Panc1 (cell line): ENCODE data around the gene GRIN2A. TPM values are rescaled to one million over a fixed set of nuclear protein-coding genes. Genes with fewer than 3 reads are reported as not detected.
A peak's percentile ranks its signal among the peaks of the same experiment; 100 is the strongest.

ENCODE experiments used
- ATAC-seq: fragments of 200-7000 bp; cut with Tn5 transposase; 2 replicates; pipeline ENCODE4 v1.9.1; 2020; ENCODE audit warnings: mild to moderate bottlenecking, moderate library complexity
- BruUV-seq: library from RNA; stranded (reverse); fragments of 400-500 nt; replicated peaks from 2 replicates; lab custom pipeline; 2021; lab: Mats Ljungman, UMichigan
- CTCF ChIA-PET: fragments of 300-600 bp; sonication (Branson Sonifier 250); formaldehyde crosslinking; loops from one replicate; lab custom pipeline; 2022; ENCODE audit warnings: antibody characterized with exemption; lab: Charles Lee
- POLR2A ChIA-PET: fragments of 300-600 bp; sonication (Branson Sonifier 250); formaldehyde crosslinking; loops from one replicate; lab custom pipeline; 2022; ENCODE audit warnings: antibody characterized with exemption; lab: Charles Lee
- DNase-seq: peaks from one replicate; pipeline ENCODE4 v3.0.0-alpha.2; 2010; ENCODE audit warnings: low read depth, low spot score
- H3K27ac ChIP-seq: 2 replicates; pipeline ENCODE4 v1.5.1; 2011; ENCODE audit warnings: mild to moderate bottlenecking, low read length, inconsistent platforms
- H3K27me3 ChIP-seq: fragments of 200-500 bp; sonication (Bioruptor generic); 2 replicates; pipeline ENCODE4 v1.6.0; 2014; ENCODE audit warnings: low read length, inconsistent platforms; ENCODE audit not compliant: control insufficient read depth, insufficient read depth
- H3K36me3 ChIP-seq: fragments of 200-500 bp; sonication (Bioruptor generic); 2 replicates; pipeline ENCODE4 v1.5.1; 2014; ENCODE audit warnings: inconsistent platforms, mild to moderate bottlenecking, low read length, moderate library complexity; ENCODE audit not compliant: control insufficient read depth, insufficient read depth
- H3K4me1 ChIP-seq: 2 replicates; pipeline ENCODE4 v1.5.1; 2011; ENCODE audit warnings: inconsistent platforms, mild to moderate bottlenecking, low read length, moderate library complexity; ENCODE audit not compliant: control insufficient read depth, insufficient read depth
- H3K4me3 ChIP-seq, 2 experiments: 2 replicates each; pipeline ENCODE4 v1.5.1; 2011 to 2012; ENCODE audit warnings: low read depth in 2 of 2, low read length in 2 of 2, mild to moderate bottlenecking in 2 of 2, inconsistent platforms in 1 of 2, moderate library complexity in 1 of 2
- H3K9me3 ChIP-seq: fragments of 200-500 bp; sonication (Bioruptor generic); 2 replicates; pipeline ENCODE4 v1.5.1; 2014; ENCODE audit warnings: low read depth, mild to moderate bottlenecking, inconsistent platforms, low read length, moderate library complexity; ENCODE audit not compliant: control insufficient read depth, insufficient read depth
- CTCF ChIP-seq: fragments of 450-650 bp; IDR thresholded peaks from 2 replicates; pipeline ENCODE4 v1.5.1; 2017; ENCODE audit warnings: mild to moderate bottlenecking
- POLR2AphosphoS5 ChIP-seq: IDR thresholded peaks from 2 replicates; pipeline ENCODE4 v1.6.1; 2012; ENCODE audit warnings: mild to moderate bottlenecking, low read depth, low read length, moderate library complexity
- REST ChIP-seq, 2 experiments: IDR thresholded peaks; 2 replicates each; pipeline ENCODE4 v1.6.1; 2011 to 2012; ENCODE audit warnings: low read depth in 2 of 2, control low read depth in 1 of 2, low read length in 1 of 2, mild to moderate bottlenecking in 1 of 2, moderate library complexity in 1 of 2; ENCODE audit not compliant: insufficient read depth in 1 of 2
- SIN3A ChIP-seq: IDR thresholded peaks from 2 replicates; pipeline ENCODE4 v1.6.1; 2012; ENCODE audit warnings: low read depth, mild to moderate bottlenecking, low read length, moderate library complexity, borderline replicate concordance; ENCODE audit not compliant: insufficient read depth
- TCF7L2 ChIP-seq: IDR thresholded peaks from 2 replicates; pipeline ENCODE4 v1.6.1; 2011; ENCODE audit warnings: mild to moderate bottlenecking, low read depth, low read length, inconsistent platforms
- in situ Hi-C: cut with HindIII; loops from 2 replicates; pipeline ENCODE4 v1.10.0; 2016; ENCODE audit warnings: low sequenced_read_pairs, low pct_unique_long_range_greater_than_20kb
- intact Hi-C: fragments of 100-400 bp; cut with micrococcal nuclease; formaldehyde crosslinking; loops from one replicate; pipeline ENCODE4 v1.10.0; 2022; ENCODE audit not compliant: unreplicated experiment
- total RNA-seq: library from RNA; stranded (reverse); gene quantifications from one replicate; pipeline ENCODE4 v1.2.1, GENCODE V29; 2021; ENCODE audit not compliant: unreplicated experiment

GRIN2A gene
- total RNA-seq, 1 experiment from 2014 or later, result 12.3 TPM

- no peaks in the 10 kb centered on the region for H3K9me3 ChIP-seq
- 0 out of 2 replicates have a peak, but pooled peaks have one; percentile 52 for ATAC-seq
- in situ Hi-C loops, result no loop called here
- H3K27ac ChIP-seq, result no peak overlapping the region
- no peak overlapping the region for H3K4me3 ChIP-seq
- H3K4me1 ChIP-seq, result no peaks in the 10 kb centered on the region
- H3K27me3 ChIP-seq, result no peaks in the 10 kb centered on the region
- intact Hi-C loops, result loop anchor here (5.0 kb wide), 1 partner anchor 146 kb away; no protein-coding TSS in a partner anchor
- no peaks in the 10 kb centered on the region for H3K36me3 ChIP-seq
- ChIA-PET CTCF (no interaction called here), POLR2A (no interaction called here)
- TF ChIP-seq TCF7L2 (no peak), CTCF (peak; percentile 57), POLR2AphosphoS5 (no peak), REST (IDR thresholded peaks at IDR 0.05; ENCODE audit: insufficient read depth in 1 of 2, low read depth in 2 of 2, low read length in 1 of 2) (no peak)
- no TSS peak for BruUV-seq
- no peak for DNase-seq
Observed at GRCh38 chr16:10031473-10031872, 150.8 kb downstream of the GRIN2A start.

- Histone ChIP-seq H3K27me3 (no peaks in the 10 kb centered on the region), H3K4me1 (no peaks in the 10 kb centered on the region), H3K4me3 (no peak overlapping the region), H3K27ac (no peak overlapping the region), H3K36me3 (no peaks in the 10 kb centered on the region), H3K9me3 (no peaks in the 10 kb centered on the region)
- CTCF ChIA-PET, result no interaction called here
- no TSS peak for BruUV-seq
- no peak for DNase-seq
- in situ Hi-C loops, result no loop called here
- POLR2A ChIA-PET, result no interaction called here
- intact Hi-C loops, result no loop called here
- no peak for ATAC-seq
- no peak for TF ChIP-seq CTCF
- TF ChIP-seq POLR2AphosphoS5, result no peak
- TF ChIP-seq REST (IDR thresholded peaks at IDR 0.05; ENCODE audit: insufficient read depth in 1 of 2, low read depth in 2 of 2, low read length in 1 of 2), result no peak
- no peak for TF ChIP-seq TCF7L2
- TF ChIP-seq SIN3A, result no peak
Observed at GRCh38 chr16:10028644-10029043, 153.6 kb downstream of the GRIN2A start.
